Stimulated activated naive B cell treated with anti-CD40 and anti-IgM and Interleukin-4, amounts not matched to agents 10 μg/mL and 1 μg/mL and 100 μg/mL, for 72 hours (primary cell): ENCODE results near the gene NOL4L.
A peak's percentile ranks its signal among the peaks of the same experiment; 100 is the strongest.

Experiments used
- ATAC-seq, 2 donors: fragments of 150-1000 bp; cut with Tn5 transposase; replicated peaks; 2 replicates each; pipeline ENCODE4 v1.10.0; 2021; ENCODE audit warnings: moderate library complexity in 1 of 2
- DNase-seq: peaks from one replicate; pipeline ENCODE4 v3.0.0; 2021
- H3K27ac Mint-ChIP-seq: one replicate; pipeline ENCODE4 v1.8.0; 2022; ENCODE audit warnings: mild to moderate bottlenecking, mixed read lengths
- H3K27me3 Mint-ChIP-seq, 2 donors: one replicate each; pipeline ENCODE4 v1.8.0; 2022; ENCODE audit warnings: mixed read lengths in 2 of 2
- H3K36me3 Mint-ChIP-seq, 2 donors: one replicate each; pipeline ENCODE4 v1.8.0; 2022; ENCODE audit warnings: mixed read lengths in 2 of 2, mild to moderate bottlenecking in 1 of 2
- H3K4me1 Mint-ChIP-seq, 2 donors: one replicate each; pipeline ENCODE4 v1.8.0; 2022; ENCODE audit warnings: mixed read lengths in 2 of 2, mild to moderate bottlenecking in 1 of 2
- H3K4me3 Mint-ChIP-seq, 2 donors: one replicate each; pipeline ENCODE4 v1.8.0; 2022; ENCODE audit warnings: mild to moderate bottlenecking in 2 of 2, mixed read lengths in 2 of 2, moderate library complexity in 1 of 2
- H3K9me3 Mint-ChIP-seq, 2 donors: one replicate each; pipeline ENCODE4 v1.8.0; 2022; ENCODE audit warnings: mixed read lengths in 2 of 2, mild to moderate bottlenecking in 1 of 2

The NOL4L gene

GRCh38 chr20:32534661-32535240 lies 50.4 kb downstream of the NOL4L start:
- Mint-ChIP-seq H3K9me3 (no peaks in the 10 kb centered on the region), H3K27me3 (no peaks in the 10 kb centered on the region), H3K4me3 (peak overlapping the region; percentile 51 to 67), H3K36me3 (peaks cover 0 to 3% of the 10 kb centered on the region in 2 donors), H3K27ac (peak overlapping the region; percentile 80), H3K4me1 (peaks cover 31 to 47% of the 10 kb centered on the region in 2 donors)
- ATAC-seq = peak in 1 of 2 donors; percentile 33
- DNase-seq = no peak

DNA sequence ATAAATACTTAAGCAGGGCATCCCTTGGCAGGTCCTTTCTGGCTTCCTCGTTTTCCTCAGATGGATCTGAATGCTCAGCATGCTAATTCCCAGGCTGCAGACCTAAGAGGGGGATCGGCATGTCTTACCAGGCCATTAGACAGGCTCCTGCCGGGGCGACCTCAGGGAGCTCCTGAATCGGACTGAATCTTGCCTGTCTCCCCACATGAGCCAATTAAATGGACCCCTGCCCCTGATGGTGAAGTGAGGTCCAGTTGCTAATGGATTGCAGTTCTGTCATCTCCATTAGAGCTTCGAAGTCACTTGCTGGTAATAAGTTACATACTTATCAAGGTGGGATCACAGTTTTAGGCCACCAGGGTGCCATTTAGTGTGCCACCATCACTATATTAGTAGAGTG lies 51.4 kb downstream of the NOL4L start:
- Mint-ChIP-seq H3K4me1 (peaks cover 31 to 45% of the 10 kb centered on the region in 2 donors), H3K27ac (no peak overlapping the region), H3K4me3 (no peak overlapping the region), H3K36me3 (no peaks in the 10 kb centered on the region), H3K27me3 (no peaks in the 10 kb centered on the region), H3K9me3 (no peaks in the 10 kb centered on the region)
- DNase-seq (no peak), ATAC-seq (no peak)

- DNase-seq = no peak
- H3K4me1 Mint-ChIP-seq = peaks cover 43 to 48% of the 10 kb centered on the region in 2 donors
- no peak for ATAC-seq
- no peak overlapping the region for H3K27ac Mint-ChIP-seq
- no peaks in the 10 kb centered on the region for H3K9me3 Mint-ChIP-seq
- peaks cover 0 to 6% of the 10 kb centered on the region in 2 donors for H3K27me3 Mint-ChIP-seq
- no peaks in the 10 kb centered on the region for H3K36me3 Mint-ChIP-seq
- no peak overlapping the region for H3K4me3 Mint-ChIP-seq
Measured at GRCh38 chr20:32532246-32532645, 52.9 kb downstream of the NOL4L start.

- H3K4me3 Mint-ChIP-seq = no peak overlapping the region
Measured at GRCh38 chr20:32528905-32529670, 56.0 kb downstream of the NOL4L start.

GRCh38 chr20:32528171-32528891 lies 56.8 kb downstream of the NOL4L start:
- Mint-ChIP-seq H3K4me1 (peaks cover 39 to 42% of the 10 kb centered on the region in 2 donors), H3K4me3 (peak overlapping the region; percentile 44 to 52)

More at GRCh38 chr20:32528905-32529670, 56.0 kb downstream of the NOL4L start:
- no peaks in the 10 kb centered on the region for H3K9me3 Mint-ChIP-seq
- no peak for DNase-seq
- H3K4me1 Mint-ChIP-seq = peaks cover 37 to 40% of the 10 kb centered on the region in 2 donors
- peaks cover 0 to 8% of the 10 kb centered on the region in 2 donors for H3K36me3 Mint-ChIP-seq
- H3K27me3 Mint-ChIP-seq = peaks cover 0 to 6% of the 10 kb centered on the region in 2 donors
- ATAC-seq = no peak
- peak overlapping the region; percentile 89 for H3K27ac Mint-ChIP-seq

DNA sequence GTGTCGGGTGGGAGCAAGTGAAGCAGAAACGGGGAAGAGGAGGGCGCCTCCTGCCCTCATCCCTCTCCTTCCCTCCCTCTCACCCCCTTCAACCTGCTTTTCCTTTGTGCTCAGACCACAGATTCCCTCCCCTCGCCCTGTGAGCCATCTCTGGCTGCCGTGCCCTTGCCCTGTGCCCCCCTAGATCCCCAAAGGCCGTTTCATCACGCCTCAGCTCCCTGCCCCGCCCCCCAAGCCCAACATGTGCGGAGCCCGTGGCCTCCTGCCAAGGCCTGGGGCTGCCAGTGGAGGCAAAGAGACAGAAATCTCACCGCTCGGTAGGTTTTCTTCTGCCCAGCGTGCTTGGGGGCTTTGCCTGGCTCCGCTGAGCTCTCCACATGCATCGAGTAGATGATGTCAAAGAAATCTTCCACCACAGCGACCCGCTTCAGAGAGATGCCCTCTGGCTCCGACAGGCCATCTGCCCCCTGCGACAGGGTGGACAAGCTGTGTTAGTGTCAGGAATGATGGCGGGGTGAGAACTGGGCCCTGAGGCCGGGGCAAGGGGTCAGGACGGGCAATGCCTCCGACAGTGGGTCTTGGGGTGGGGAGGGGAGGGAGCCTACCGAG lies 57.6 kb downstream of the NOL4L start:
- H3K4me3 Mint-ChIP-seq = peak overlapping the region; percentile 22 to 42
- H3K36me3 Mint-ChIP-seq = peaks cover 0 to 8% of the 10 kb centered on the region in 2 donors
- peaks cover 44 to 47% of the 10 kb centered on the region in 2 donors for H3K4me1 Mint-ChIP-seq
- H3K27ac Mint-ChIP-seq = peak overlapping the region; percentile 14
- peaks cover 0 to 6% of the 10 kb centered on the region in 2 donors for H3K27me3 Mint-ChIP-seq
- no peaks in the 10 kb centered on the region for H3K9me3 Mint-ChIP-seq
- DNase-seq (no peak), ATAC-seq (peak in 1 of 2 donors; percentile 12)

More at GRCh38 chr20:32528171-32528891, 56.8 kb downstream of the NOL4L start:
- no peaks in the 10 kb centered on the region for H3K9me3 Mint-ChIP-seq
- peak overlapping the region; percentile 89 for H3K27ac Mint-ChIP-seq
- ATAC-seq (peak; percentile 45 to 57), DNase-seq (no peak)
- H3K27me3 Mint-ChIP-seq = peaks cover 0 to 6% of the 10 kb centered on the region in 2 donors
- peaks cover 0 to 8% of the 10 kb centered on the region in 2 donors for H3K36me3 Mint-ChIP-seq

DNA sequence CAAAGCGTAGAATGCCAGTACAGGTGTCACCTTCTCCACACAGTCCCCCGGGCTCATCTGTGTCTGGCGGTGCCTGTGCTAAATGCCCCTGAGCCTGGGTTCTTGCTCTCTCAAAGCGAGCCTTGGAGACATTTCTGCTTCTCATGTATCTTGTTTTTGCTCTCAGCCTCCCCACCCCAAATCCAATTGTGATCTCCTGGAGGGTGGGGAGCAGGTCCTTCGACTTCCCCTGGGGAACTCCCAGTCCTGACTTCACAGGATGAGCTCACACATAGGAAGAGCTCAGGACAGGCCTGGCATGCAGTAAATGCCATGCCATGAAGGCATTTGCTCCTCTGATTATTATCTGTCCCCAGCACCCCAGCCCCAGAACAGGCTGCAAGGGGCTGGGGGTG lies 58.1 kb downstream of the NOL4L start:
- peak overlapping the region in 1 of 2 donors; percentile 42 for H3K4me3 Mint-ChIP-seq
- peaks cover 0 to 8% of the 10 kb centered on the region in 2 donors for H3K36me3 Mint-ChIP-seq
- H3K9me3 Mint-ChIP-seq = no peaks in the 10 kb centered on the region
- no peak for DNase-seq
- H3K4me1 Mint-ChIP-seq = peaks cover 46 to 52% of the 10 kb centered on the region in 2 donors
- H3K27me3 Mint-ChIP-seq = peaks cover 0 to 6% of the 10 kb centered on the region in 2 donors
- ATAC-seq = peak; percentile 45 to 51
- H3K27ac Mint-ChIP-seq = peak overlapping the region; percentile 11

DNA sequence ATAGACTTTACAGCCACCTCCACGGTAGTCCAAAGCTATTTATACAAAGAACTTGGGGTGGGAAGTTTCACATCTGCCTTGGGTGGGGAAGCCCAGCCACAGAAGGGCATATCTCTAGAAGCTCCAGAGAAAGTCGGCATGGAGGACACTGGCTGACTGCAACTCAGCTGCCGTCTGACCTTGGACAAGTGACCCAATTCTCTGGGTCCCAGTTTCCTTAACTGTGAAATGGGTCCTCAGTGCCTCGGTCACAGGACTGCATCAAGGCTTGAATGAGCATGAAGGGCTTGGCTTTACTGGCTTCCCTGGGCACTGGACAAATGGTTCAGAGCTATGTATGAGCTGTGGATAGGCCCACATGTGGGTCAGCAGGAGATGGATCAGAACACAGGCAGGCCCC lies 58.6 kb downstream of the NOL4L start:
- Mint-ChIP-seq H3K9me3 (no peaks in the 10 kb centered on the region), H3K27me3 (peaks cover 0 to 6% of the 10 kb centered on the region in 2 donors), H3K4me3 (peak overlapping the region in 1 of 2 donors; percentile 70), H3K36me3 (peaks cover 0 to 8% of the 10 kb centered on the region in 2 donors), H3K27ac (peak overlapping the region; percentile 53), H3K4me1 (peaks cover 50 to 57% of the 10 kb centered on the region in 2 donors)
- ATAC-seq = peak; percentile 20 to 23
- DNase-seq = no peak

DNA sequence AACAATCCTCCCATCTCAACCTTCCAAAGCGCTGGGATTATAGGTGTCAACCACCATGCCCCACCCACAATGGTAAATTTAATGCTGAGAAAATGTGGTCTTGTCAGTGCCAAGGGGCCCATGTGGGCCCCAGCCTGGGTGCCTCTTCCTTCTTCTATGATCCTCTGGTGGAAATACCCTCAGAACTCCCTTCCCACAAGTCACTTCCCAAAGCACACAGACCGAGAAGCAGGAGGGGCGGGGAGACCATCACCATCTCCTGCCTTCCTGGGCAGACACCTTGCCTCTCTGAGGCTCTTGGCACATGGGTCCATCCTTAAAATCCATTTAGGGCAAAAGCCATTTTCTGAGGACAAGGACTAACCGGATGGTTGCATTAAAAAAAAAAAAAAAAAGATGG lies 59.0 kb downstream of the NOL4L start:
- DNase-seq (no peak), ATAC-seq (no peak)
- Mint-ChIP-seq H3K27me3 (peaks cover 0 to 6% of the 10 kb centered on the region in 2 donors), H3K36me3 (peaks cover 0 to 8% of the 10 kb centered on the region in 2 donors), H3K27ac (peak overlapping the region; percentile 53), H3K9me3 (no peaks in the 10 kb centered on the region), H3K4me3 (peak overlapping the region in 1 of 2 donors; percentile 70), H3K4me1 (peaks cover 50 to 61% of the 10 kb centered on the region in 2 donors)

- ATAC-seq = no peak
- peaks cover 0 to 8% of the 10 kb centered on the region in 2 donors for H3K36me3 Mint-ChIP-seq
- DNase-seq = no peak
- H3K4me3 Mint-ChIP-seq = no peak overlapping the region
- peaks cover 0 to 6% of the 10 kb centered on the region in 2 donors for H3K27me3 Mint-ChIP-seq
- no peaks in the 10 kb centered on the region for H3K9me3 Mint-ChIP-seq
- H3K27ac Mint-ChIP-seq = no peak overlapping the region
- peaks cover 52 to 61% of the 10 kb centered on the region in 2 donors for H3K4me1 Mint-ChIP-seq
Measured at GRCh38 chr20:32524829-32525501, 60.2 kb downstream of the NOL4L start.

- Mint-ChIP-seq H3K9me3 (no peaks in the 10 kb centered on the region), H3K27me3 (peaks cover 0 to 6% of the 10 kb centered on the region in 2 donors), H3K4me3 (no peak overlapping the region), H3K36me3 (peaks cover 0 to 8% of the 10 kb centered on the region in 2 donors), H3K27ac (no peak overlapping the region), H3K4me1 (peaks cover 48 to 53% of the 10 kb centered on the region in 2 donors)
- no peak for DNase-seq
- ATAC-seq = no peak
Measured at GRCh38 chr20:32523613-32524213, 61.4 kb downstream of the NOL4L start.

- peaks cover 43 to 46% of the 10 kb centered on the region in 2 donors for H3K4me1 Mint-ChIP-seq
- DNase-seq (no peak), ATAC-seq (peak; percentile 41 to 42)
- peaks cover 0 to 8% of the 10 kb centered on the region in 2 donors for H3K36me3 Mint-ChIP-seq
- no peaks in the 10 kb centered on the region for H3K27me3 Mint-ChIP-seq
- H3K4me3 Mint-ChIP-seq = no peak overlapping the region
- H3K9me3 Mint-ChIP-seq = no peaks in the 10 kb centered on the region
- no peak overlapping the region for H3K27ac Mint-ChIP-seq
Measured at GRCh38 chr20:32522776-32523612, 62.1 kb downstream of the NOL4L start.

DNA sequence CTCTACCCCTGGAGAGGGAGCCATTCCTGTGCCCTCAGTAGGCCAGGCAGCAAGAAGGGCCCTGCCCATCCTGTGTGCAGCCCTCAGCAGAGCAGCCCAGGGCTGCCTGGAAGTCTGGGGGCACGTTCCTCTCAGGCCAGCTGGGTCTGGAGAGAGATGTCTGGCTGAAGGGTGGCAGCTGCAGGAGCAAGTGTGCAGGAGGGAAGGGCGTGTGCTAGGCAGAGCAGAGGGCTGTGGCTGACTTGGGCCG lies 62.7 kb downstream of the NOL4L start:
- peaks cover 37 to 40% of the 10 kb centered on the region in 2 donors for H3K4me1 Mint-ChIP-seq
- no peak overlapping the region for H3K4me3 Mint-ChIP-seq
- no peaks in the 10 kb centered on the region for H3K9me3 Mint-ChIP-seq
- H3K27me3 Mint-ChIP-seq = no peaks in the 10 kb centered on the region
- ATAC-seq = no peak
- peaks cover 0 to 8% of the 10 kb centered on the region in 2 donors for H3K36me3 Mint-ChIP-seq
- H3K27ac Mint-ChIP-seq = no peak overlapping the region
- no peak for DNase-seq
